Cardiac fibroblast (primary cell): ENCODE results near the gene BSN.
A peak's percentile ranks its signal among the peaks of the same experiment; 100 is the strongest.

Experiments
- DNase-seq, 2 donors: peaks; one replicate each; pipeline versions ENCODE4 v3.0.0 to v3.0.0-alpha.2; 2010; ENCODE audit warnings: low read depth in 2 of 2
- H3K4me3 ChIP-seq, 2 donors: replicated peaks in 1 of 2; 1 replicate in 1 of 2; 2 replicates in 1 of 2; pipeline ENCODE4 v1.5.1; 2011; ENCODE audit warnings: low read depth in 2 of 2, low read length in 2 of 2, mild to moderate bottlenecking in 2 of 2, moderate library complexity in 1 of 2
- CTCF ChIP-seq: IDR thresholded peaks from one replicate; pipeline ENCODE4 v1.5.1; 2011; ENCODE audit warnings: low read depth, mild to moderate bottlenecking, low read length, inconsistent platforms

BSN gene

GRCh38 chr3:49513494-49514124 is 40.7 kb upstream of the BSN start:
- DNase-seq, result no peak
- no peak for TF ChIP-seq CTCF
- no peak overlapping the region for H3K4me3 ChIP-seq

GRCh38 chr3:49518016-49518415 is 36.3 kb upstream of the BSN start:
- no peak for DNase-seq
- no peak overlapping the region for H3K4me3 ChIP-seq
- TF ChIP-seq CTCF, result no peak

- DNase-seq, result no peak
- TF ChIP-seq CTCF, result no peak
- H3K4me3 ChIP-seq, result no peak overlapping the region
Measured at GRCh38 chr3:49518441-49518840, 35.8 kb upstream of the BSN start.

- no peak overlapping the region for H3K4me3 ChIP-seq
- no peak for TF ChIP-seq CTCF
- DNase-seq, result peak in 1 of 2 donors; percentile 11
Measured at GRCh38 chr3:49519296-49519695, 35.0 kb upstream of the BSN start.

GRCh38 chr3:49519916-49520385 is 34.3 kb upstream of the BSN start:
- DNase-seq, result no peak
- no peak overlapping the region for H3K4me3 ChIP-seq
- TF ChIP-seq CTCF, result no peak

GRCh38 chr3:49523756-49524747 is 30.2 kb upstream of the BSN start:
- no peak for TF ChIP-seq CTCF
- no peak overlapping the region for H3K4me3 ChIP-seq
- no peak for DNase-seq
